HG03196 (cell line): ENCODE data around the gene POLD2.

Experiments
- ATAC-seq: cut with Tn5 transposase; IDR thresholded peaks from one replicate; pipeline ENCODE4 v1.9.1; 2021; ENCODE audit not compliant: unreplicated experiment

POLD2 gene

GRCh38 chr7:44152971-44153947, 29.9 kb upstream of the POLD2 start:
- ATAC-seq = no peak

- no peak for ATAC-seq
Observed at GRCh38 chr7:44151956-44152355, 28.6 kb upstream of the POLD2 start.

GRCh38 chr7:44150966-44151941, 27.9 kb upstream of the POLD2 start:
- no peak for ATAC-seq

GRCh38 chr7:44150466-44150832, 27.1 kb upstream of the POLD2 start:
- no peak for ATAC-seq

- ATAC-seq = no peak
Observed at GRCh38 chr7:44149571-44150465, 26.5 kb upstream of the POLD2 start.

- ATAC-seq = no peak
Observed at GRCh38 chr7:44148961-44149536, 25.7 kb upstream of the POLD2 start.

- ATAC-seq = no peak
Observed at GRCh38 chr7:44148166-44148565, 24.8 kb upstream of the POLD2 start.

GRCh38 chr7:44147026-44147991, 24.0 kb upstream of the POLD2 start:
- ATAC-seq = no peak

GRCh38 chr7:44145969-44146911, 22.9 kb upstream of the POLD2 start:
- no peak for ATAC-seq

GRCh38 chr7:44145479-44145968, 22.2 kb upstream of the POLD2 start:
- ATAC-seq = no peak

- no peak for ATAC-seq
Observed at GRCh38 chr7:44144968-44145478, 21.7 kb upstream of the POLD2 start.

GRCh38 chr7:44144426-44144967, 21.1 kb upstream of the POLD2 start:
- ATAC-seq = no peak

- ATAC-seq = no peak
Observed at GRCh38 chr7:44143646-44144250, 20.4 kb upstream of the POLD2 start.

- no peak for ATAC-seq
Observed at GRCh38 chr7:44142028-44142427, 18.7 kb upstream of the POLD2 start.

- ATAC-seq = no peak
Observed at GRCh38 chr7:44141221-44141850, 18.0 kb upstream of the POLD2 start, which contains the start of gene MYL7. MYL7 (minus strand) TSS chr7:44141332; CDS start chr7:44141305, 27 bp downstream.

- ATAC-seq = no peak
Observed at GRCh38 chr7:44140341-44140740, 17.0 kb upstream of the POLD2 start.
